ENCODE measurements around the gene FOXK1. TPM values are rescaled to one million over a fixed set of nuclear protein-coding genes. Genes with fewer than 3 reads are reported as not detected.

FOXK1 gene
- total and polyA plus RNA-seq, 9 of the 15 experiments (the other 6 are each of a cell fraction or from before 2014, with no cell fraction given), result 0.32 to 45.5 (median 8.1) TPM

- Histone ChIP-seq H3K9me3 (replicated peaks; ENCODE audit: control insufficient read depth, insufficient read depth, low read depth, low read length) (no peaks in the 10 kb centered on the region), H3K9me1 (ENCODE audit: control insufficient read depth, insufficient read depth, low read length) (no peaks in the 10 kb centered on the region), H3K79me2 (ENCODE audit: control insufficient read depth, insufficient read depth, low read length) (no peaks in the 10 kb centered on the region), H3K36me3 (ENCODE audit: control insufficient read depth, insufficient read depth, low read length) (no peaks in the 10 kb centered on the region), H3K4me2 (ENCODE audit: insufficient read depth, low read length) (no peak overlapping the region), H4K20me1 (replicated peaks; ENCODE audit: control insufficient read depth, insufficient read depth, low read length) (peaks cover 7% of the 10 kb centered on the region; the same call in 1 of the 2 replicates), H3K27me3 (ENCODE audit: control insufficient read depth in 2 of 2, insufficient read depth in 2 of 2, low read length in 2 of 2) (no peaks in the 10 kb centered on the region), H3K27ac (ENCODE audit: extremely low read depth, low read depth, low read length) (no peak overlapping the region), H3K4me3 (no peak overlapping the region), H2AFZ (ENCODE audit: low read depth, low read length) (no peak overlapping the region), H3K9ac (ENCODE audit: insufficient read depth in 1 of 2, low read depth in 2 of 2, low read length in 2 of 2) (no peak overlapping the region; a peak in 1 of 4 replicates), H3K4me1 (replicated peaks in 1 of 2; ENCODE audit: control insufficient read depth in 2 of 2, insufficient read depth in 2 of 2, low read length in 2 of 2) (peaks cover 0 to 57% of the 10 kb centered on the region in 2 experiments; a peak in 2 of 5 replicates)
- DNase-seq (ENCODE audit: extremely low read depth in 1 of 4, low spot score in 3 of 4) (no peak), FAIRE-seq (no peak), ATAC-seq (no peak)
- TF ChIP-seq ZNF384 (IDR thresholded peaks at IDR 0.05; ENCODE audit: low read depth, low read length) (no peak), HMG20B (CRISPR knock-in tag; IDR thresholded peaks at IDR 0.05) (no peak), POLR2G (IDR thresholded peaks at IDR 0.05; ENCODE audit: low read depth, low read length) (peak; percentile 10; the same call in 1 of the 2 replicates), SNIP1 (IDR thresholded peaks at IDR 0.05; ENCODE audit: low read depth) (no peak), SMAD4 (CRISPR knock-in tag; conservative IDR thresholded peaks at IDR 0.05) (no peak), KDM1A (IDR thresholded peaks at IDR 0.05) (peak in 1 of 2 experiments; percentile 86; a peak in 2 of 4 replicates)
- 60% methylated on average over 10 of the region's 27 CpGs for WGBS (ENCODE audit: insufficient coverage, low coverage, missing lambda C conversion rate)
- ChIA-PET POLR2A (interaction anchor here (0.5 to 1.1 kb wide), 2 partner anchors 235 to 289 kb away, joined by 3 to 6 read pairs; no protein-coding TSS in a partner anchor), CTCF (ENCODE audit: low intra/inter-chr PET ratio) (no interaction called here)
- in situ Hi-C loops (cut with MboI), result no loop called here
- no TSS peak for BruUV-seq (replicated peaks)
- intact Hi-C loops (cut with micrococcal nuclease), result no loop called here
Observed at GRCh38 chr7:4800926-4801838, 119.1 kb downstream of the FOXK1 start.

All from K562 (cell line).